GM12878 (cell line): Measurements from ENCODE around the gene MZB1. TPM values are rescaled to one million over a fixed set of nuclear protein-coding genes. Genes with fewer than 3 reads are reported as not detected.

Experiments used
- ATAC-seq: fragments of 200-7000 bp; cut with Tn5 transposase; 3 replicates; pipeline ENCODE4 v1.9.1; 2020; ENCODE audit warnings: mild to moderate bottlenecking, moderate library complexity
- BruUV-seq: library from RNA; stranded (reverse); fragments of 400-500 nt; replicated peaks from 2 replicates; lab custom pipeline; 2021; lab: Mats Ljungman, UMichigan
- CTCF ChIA-PET: fragments of 300-600 bp; sonication (Branson Sonifier 250); formaldehyde crosslinking; extraction: SDS; loops from one replicate; lab custom pipeline; 2021; ENCODE audit warnings: inconsistent platforms; lab: Yijun Ruan, JAX
- POLR2A ChIA-PET: fragments of 350-600 bp; formaldehyde crosslinking; extraction: SDS; loops from one replicate; lab custom pipeline; 2021; ENCODE audit warnings: inconsistent platforms; lab: Charles Lee
- RAD21 ChIA-PET: fragments of 300-600 bp; sonication (Branson Sonifier 250); formaldehyde crosslinking; loops from one replicate; lab custom pipeline; 2023; ENCODE audit warnings: antibody characterized with exemption; ENCODE audit not compliant: unreplicated experiment; lab: Charles Lee
- SMC1A ChIA-PET: fragments of 300-600 bp; sonication (Branson Sonifier 250); formaldehyde crosslinking; loops from one replicate; lab custom pipeline; 2023; ENCODE audit not compliant: unreplicated experiment, uncharacterized antibody; lab: Charles Lee
- DNase-seq: peaks from one replicate; pipeline ENCODE4 v3.0.0-alpha.2; 2011; ENCODE audit warnings: low read depth, low spot score
- FAIRE-seq: peaks from 3 replicates; lab custom pipeline; 2011; peaks lifted over from hg19 to GRCh38; lab: Jason Lieb, UNC
- H2AFZ ChIP-seq: 2 replicates; pipeline ENCODE4 v1.6.0; 2011; ENCODE audit warnings: low read depth, low read length, control low read depth; ENCODE audit not compliant: control insufficient read depth
- H3K27ac ChIP-seq: 2 replicates; pipeline ENCODE4 v1.5.1; 2011; ENCODE audit warnings: control low read depth; ENCODE audit not compliant: control insufficient read depth, insufficient read depth
- H3K27me3 ChIP-seq, 2 experiments: replicated peaks in 1 of 2; 2 replicates each; pipeline versions ENCODE4 v1.6.0 to v1.6.1; 2011; ENCODE audit warnings: low read length in 1 of 2; ENCODE audit not compliant: control insufficient read depth in 2 of 2, insufficient read depth in 2 of 2
- H3K36me3 ChIP-seq, 2 experiments: 2 replicates each; pipeline ENCODE4 v1.5.1; 2011; ENCODE audit warnings: low read length in 1 of 2; ENCODE audit not compliant: control insufficient read depth in 2 of 2, insufficient read depth in 2 of 2
- H3K4me1 ChIP-seq: 2 replicates; pipeline ENCODE4 v1.6.1; 2011; ENCODE audit warnings: mild to moderate bottlenecking, low read length, moderate library complexity, mixed read lengths; ENCODE audit not compliant: control insufficient read depth, insufficient read depth
- H3K4me2 ChIP-seq: 2 replicates; pipeline ENCODE4 v1.6.0; 2011; ENCODE audit warnings: control low read depth; ENCODE audit not compliant: control insufficient read depth, insufficient read depth
- H3K4me3 ChIP-seq: fragments of 200-600 bp; sonication (generic); 2 replicates; pipeline ENCODE4 v1.5.1; 2016
- H3K79me2 ChIP-seq: 2 replicates; pipeline ENCODE4 v1.6.0; 2011; ENCODE audit warnings: low read length; ENCODE audit not compliant: control insufficient read depth, insufficient read depth
- H3K9ac ChIP-seq: 2 replicates; pipeline ENCODE4 v1.8.0; 2011; ENCODE audit warnings: low read length, control low read depth, mixed read lengths; ENCODE audit not compliant: control insufficient read depth, insufficient read depth
- H3K9me3 ChIP-seq: replicated peaks from 3 replicates; pipeline ENCODE4 v1.5.1; 2011; ENCODE audit warnings: mild to moderate bottlenecking, low read length; ENCODE audit not compliant: control insufficient read depth, insufficient read depth
- H4K20me1 ChIP-seq: 2 replicates; pipeline ENCODE4 v1.6.0; 2011; ENCODE audit not compliant: control insufficient read depth, insufficient read depth
- CEBPZ ChIP-seq: fragments of 150-350 bp; IDR thresholded peaks from 2 replicates; pipeline ENCODE4 v1.6.1; 2016; ENCODE audit warnings: low read depth, low read length
- ESRRA ChIP-seq: IDR thresholded peaks from 2 replicates; pipeline ENCODE4 v1.6.1; 2012; ENCODE audit warnings: mild to moderate bottlenecking, low read length, improper control_type of control experiment
- PRDM15 ChIP-seq: fragments of 450-650 bp; formaldehyde crosslinking; IDR thresholded peaks from 2 replicates; pipeline ENCODE4 v1.4.0; 2020; ENCODE audit warnings: mild to moderate bottlenecking, moderate library complexity
- ZBTB40 ChIP-seq: fragments of 450-650 bp; IDR thresholded peaks from 2 replicates; pipeline ENCODE4 v1.6.1; 2016; ENCODE audit warnings: mild to moderate bottlenecking, moderate library complexity, borderline replicate concordance
- ZNF592 ChIP-seq: fragments of 450-650 bp; IDR thresholded peaks from 2 replicates; pipeline ENCODE4 v1.6.1; 2017; ENCODE audit warnings: mild to moderate bottlenecking, moderate library complexity
- WGBS: methylation state at CpG from one replicate; pipeline ENCODE4 v1.1.6; 2016; ENCODE audit warnings: low lambda C conversion rate; ENCODE audit not compliant: insufficient replicate concordance, insufficient coverage; ENCODE audit errors: missing lambda C conversion rate; 5-methylcytosine and 5-hydroxymethylcytosine counted together
- in situ Hi-C: fragments of 300-500 bp; cut with MboI; formaldehyde crosslinking; loops from 9 replicates; pipeline ENCODE4 v1.14.3; 2018; ENCODE audit warnings: mixed read lengths
- intact Hi-C: fragments of 100-400 bp; cut with micrococcal nuclease; formaldehyde crosslinking; loops from one replicate; pipeline ENCODE4 v1.14.2; 2022; ENCODE audit not compliant: unreplicated experiment
- polyA plus RNA-seq, 11 experiments: library from polyadenylated mRNA; depleted of rRNA in 4 of 11; unstranded in 6 of 11; stranded (reverse) in 5 of 11; fragments of >200 nt; fragmentation: Nextera tagmentation in 4 of 11; fragmentation: Illumina TruSeq in 1 of 11; extraction: Ambion mirVana in 4 of 11; extraction: Trizol in 1 of 11; gene quantifications; 1 replicate in 1 of 11; 2 replicates in 10 of 11; pipeline versions ENCODE4 v1.2.1 to v1.2.3, GENCODE V29; 2011 to 2016; ENCODE audit warnings: inconsistent platforms in 2 of 11, missing spikeins in 2 of 11, low read depth in 1 of 11
- total RNA-seq, 4 experiments: library from RNA; depleted of rRNA in 3 of 4; stranded (reverse); fragments of >200 nt in 3 of 4; fragmentation: Illumina TruSeq in 1 of 4; extraction: Trizol in 1 of 4; gene quantifications; 2 replicates each; pipeline versions ENCODE4 v1.2.1 to v1.2.3, GENCODE V29; 2013 to 2021

Gene MZB1
- total and polyA plus RNA-seq, 10 of the 15 experiments (the other 5 are each of a cell fraction or from before 2014, with no cell fraction given), result 19.3 to 406 (median 188) TPM

GRCh38 chr5:139340051-139340450 is 49.7 kb downstream of the MZB1 start:
- intact Hi-C loops, result loop anchor here (2.0 kb wide), 1 partner anchor 53 kb away; no protein-coding TSS in a partner anchor
- H3K9ac ChIP-seq, result no peak overlapping the region
- TF ChIP-seq ESRRA (no peak), PRDM15 (CRISPR knock-in tag) (no peak), ZBTB40 (no peak), ZNF592 (no peak), CEBPZ (no peak)

More at GRCh38 chr5:139340051-139340450, 49.7 kb downstream of the MZB1 start:
- FAIRE-seq (no peak), ATAC-seq (no peak), DNase-seq (no peak)
- BruUV-seq, result no TSS peak
- no peaks in the 10 kb centered on the region for H3K9me3 ChIP-seq
- H3K27me3 ChIP-seq, result no peaks in the 10 kb centered on the region
- no peaks in the 10 kb centered on the region for H4K20me1 ChIP-seq
- H3K4me2 ChIP-seq, result no peak overlapping the region
- 3% methylated on average over 2 of the region's 2 CpGs for WGBS
- SMC1A ChIA-PET, result interaction anchor here (0.6 to 1.3 kb wide), 3 partner anchors 11 to 35 kb away, joined by 3 to 4 read pairs (median 4); no protein-coding TSS in a partner anchor
- H2AFZ ChIP-seq, result no peak overlapping the region
- CTCF ChIA-PET, result interaction anchor here (1.1 to 3.1 kb wide), 4 partner anchors 35 to 88 kb away, joined by 3 to 24 read pairs (median 4); no protein-coding TSS in a partner anchor
- no peak overlapping the region for H3K4me3 ChIP-seq
- POLR2A ChIA-PET, result interaction anchor here (0.6 to 3.2 kb wide), 3 partner anchors 49 to 172 kb away, joined by 3 to 51 read pairs (median 8); partner anchors contain the start of gene MZB1
- RAD21 ChIA-PET, result interaction anchor here (1.2 to 3.8 kb wide), 4 partner anchors 46 to 68 kb away, joined by 4 to 42 read pairs (median 12); partner anchors contain the start of genes MATR3 and MZB1
- peaks cover 11% of the 10 kb centered on the region for H3K4me1 ChIP-seq
- H3K79me2 ChIP-seq, result peaks cover 34% of the 10 kb centered on the region
- no peaks in the 10 kb centered on the region for H3K36me3 ChIP-seq
- in situ Hi-C loops, result no loop called here
- H3K27ac ChIP-seq, result no peak overlapping the region
